GM19324 (cell line): ENCODE results near the gene NEMP2.

Experiments used
- ATAC-seq: cut with Tn5 transposase; IDR thresholded peaks from one replicate; pipeline ENCODE4 v1.9.1; 2021; ENCODE audit warnings: mild to moderate bottlenecking, moderate library complexity; ENCODE audit not compliant: unreplicated experiment, low FRiP score

NEMP2 gene

GRCh38 chr2:190534310-190535120 is at the start of gene NEMP2:
TSS of gene NEMP2 (minus strand) at chr2:190534722. CDS start at chr2:190534655, 67 bp downstream.
- ATAC-seq: peak; percentile 83

GRCh38 chr2:190583507-190584337 is 49.2 kb upstream of the NEMP2 start:
- ATAC-seq: peak; percentile 68

DNA sequence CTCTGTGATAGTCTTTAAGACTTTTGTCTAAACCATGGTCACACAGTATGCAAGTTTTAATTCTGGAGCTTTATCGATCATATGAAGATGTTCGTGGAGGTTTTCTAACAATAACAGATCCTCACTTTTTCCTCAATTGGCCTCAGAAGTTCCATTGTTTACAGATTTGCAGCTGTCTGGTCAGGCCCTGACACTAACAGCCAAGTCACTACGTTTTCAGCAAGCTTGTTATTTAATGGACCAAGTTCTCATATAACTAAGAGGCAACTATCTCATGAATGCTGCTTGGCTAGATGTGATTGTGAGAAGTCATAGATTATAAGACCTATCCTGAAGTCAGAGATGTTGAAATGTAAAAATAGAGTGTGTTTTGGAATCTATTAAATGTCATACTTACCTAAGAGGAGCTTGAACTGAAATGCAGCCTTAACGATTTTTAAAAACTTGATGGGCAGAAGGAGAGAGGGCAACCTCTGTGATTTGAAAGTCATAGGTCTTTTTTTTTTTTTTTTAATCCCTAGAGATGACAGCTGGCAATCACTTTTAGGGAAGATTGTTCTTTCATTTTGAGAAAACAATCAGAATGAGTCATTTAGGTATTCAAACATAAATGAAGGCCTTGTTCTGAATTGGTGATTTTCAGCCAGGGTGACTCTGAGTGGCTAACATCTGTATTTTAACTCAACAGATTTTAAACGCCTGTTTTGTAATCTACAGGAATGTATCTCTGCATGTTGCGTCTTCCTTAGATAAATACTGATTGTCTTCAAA is 48.4 kb upstream of the NEMP2 start:
- ATAC-seq: peak; percentile 40

DNA sequence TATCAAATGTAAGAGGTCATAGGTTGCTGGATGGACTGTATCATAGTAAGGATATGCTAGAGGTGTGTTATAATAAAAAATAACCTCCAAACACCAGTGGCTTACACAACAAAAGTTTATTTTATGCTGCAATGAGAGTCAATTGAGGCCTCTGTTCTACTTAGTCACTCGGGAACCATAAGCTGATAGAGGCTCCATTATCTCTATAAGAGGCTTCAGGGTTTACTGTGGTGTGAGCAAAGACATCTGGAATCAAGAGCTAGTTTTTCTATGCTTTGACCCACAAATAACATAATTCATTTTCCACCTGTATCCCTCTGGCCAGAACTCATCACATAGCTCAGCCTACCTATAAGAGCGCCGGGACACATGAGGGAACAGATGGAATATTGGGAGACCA is 47.5 kb upstream of the NEMP2 start:
- ATAC-seq: no peak

- no peak for ATAC-seq
Observed at GRCh38 chr2:190579915-190580846, 45.7 kb upstream of the NEMP2 start.

- ATAC-seq: no peak
Observed at GRCh38 chr2:190579058-190579410, 44.5 kb upstream of the NEMP2 start.

DNA sequence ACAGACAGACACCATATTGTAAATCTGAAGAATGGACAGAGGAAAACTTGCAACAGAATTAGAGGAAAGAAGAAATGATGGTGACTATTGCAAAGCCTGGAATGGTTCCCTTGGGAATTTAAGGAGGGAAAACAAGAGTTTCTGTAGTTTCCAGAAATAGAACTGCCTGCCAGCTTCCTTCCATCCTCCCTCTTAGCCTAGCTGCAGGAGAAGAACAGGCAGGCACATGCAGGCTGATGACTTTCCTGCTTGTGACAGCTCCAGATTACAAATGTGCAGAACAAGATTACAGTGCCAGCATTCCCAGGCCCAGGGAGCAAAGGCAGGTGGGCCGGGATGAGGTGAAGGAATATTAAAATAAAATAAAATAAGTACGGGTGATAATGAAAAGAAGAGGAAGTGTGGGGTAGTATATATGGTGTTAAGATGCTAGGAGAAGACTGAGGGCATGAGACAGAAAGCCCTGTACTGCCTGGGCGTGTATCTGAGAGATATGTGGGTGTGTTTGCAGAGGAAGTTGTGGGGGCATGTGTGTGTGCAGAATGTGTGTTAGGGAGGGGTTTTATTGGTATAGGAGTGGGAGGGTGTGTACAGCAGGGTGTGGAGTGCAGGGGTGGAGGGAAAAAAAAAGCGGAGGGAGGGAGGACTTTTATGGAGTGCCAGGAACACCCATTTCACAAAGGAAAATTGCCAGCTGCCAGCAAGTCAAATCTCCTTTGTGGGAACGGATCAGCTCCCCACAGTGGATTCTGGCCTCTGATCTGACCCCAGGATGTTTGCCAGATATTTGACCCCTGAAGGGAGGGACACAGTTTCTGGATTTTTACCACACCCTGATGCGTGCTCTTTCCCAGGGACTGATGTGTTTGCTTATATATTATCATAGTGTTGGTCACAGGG is 43.9 kb upstream of the NEMP2 start:
- no peak for ATAC-seq

DNA sequence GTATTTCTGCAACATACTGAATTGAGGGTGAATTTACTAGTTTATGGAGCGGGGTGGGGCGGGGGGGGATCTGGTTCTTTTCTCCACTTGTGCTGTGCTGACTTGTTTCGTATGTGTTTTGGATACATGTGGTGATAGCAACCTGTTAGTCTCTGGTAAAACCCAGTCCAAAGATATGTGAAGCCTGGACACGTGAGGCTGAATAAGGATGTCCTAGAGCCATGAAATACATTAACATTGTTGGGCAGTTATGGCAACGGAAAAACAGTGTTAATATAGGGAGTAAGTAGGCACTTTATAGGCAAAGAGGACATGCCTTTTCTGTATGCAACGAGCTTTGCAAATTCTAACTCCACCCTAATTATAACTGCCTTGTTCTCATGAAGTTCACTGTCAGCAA is 42.1 kb upstream of the NEMP2 start:
- no peak for ATAC-seq

DNA sequence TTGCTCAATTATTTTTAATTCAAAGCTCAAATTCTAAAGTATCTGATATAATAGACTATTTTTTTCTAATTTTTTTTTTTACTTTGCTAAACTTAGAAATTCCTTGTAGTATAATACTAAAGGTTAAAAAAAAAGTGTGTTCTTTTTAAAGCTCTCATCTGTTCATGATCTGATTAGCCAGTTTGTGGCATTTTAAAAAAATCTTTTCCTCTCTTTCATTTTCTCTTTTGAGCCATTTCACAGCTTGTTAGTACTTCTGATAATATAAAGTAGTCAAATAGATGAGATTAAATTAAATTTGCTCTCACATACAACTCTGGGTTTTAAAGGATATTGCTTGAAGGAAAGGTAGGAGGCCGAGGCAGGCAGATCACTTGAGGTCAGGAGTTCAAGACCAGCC is 40.7 kb upstream of the NEMP2 start:
- ATAC-seq: no peak

DNA sequence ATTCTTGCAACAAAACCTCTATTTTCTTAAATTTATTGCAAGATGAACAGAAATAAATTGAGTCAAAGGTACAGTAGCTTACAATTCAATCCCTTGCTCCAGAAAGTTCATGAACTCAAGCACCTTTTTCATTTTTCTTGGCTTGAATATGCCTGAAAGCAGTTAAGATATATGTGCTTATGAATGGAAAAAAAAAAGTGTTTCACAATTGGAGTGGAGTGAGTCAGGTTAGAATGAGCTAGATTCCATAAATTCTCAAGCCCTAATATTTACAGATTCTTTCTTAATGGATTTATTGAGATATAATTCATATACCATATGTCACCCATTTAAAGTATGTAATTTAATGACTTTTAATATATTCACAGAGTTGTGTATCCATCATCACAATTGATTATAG is 39.6 kb upstream of the NEMP2 start:
- ATAC-seq: no peak

GRCh38 chr2:190572246-190572645 is 37.7 kb upstream of the NEMP2 start:
- no peak for ATAC-seq

DNA sequence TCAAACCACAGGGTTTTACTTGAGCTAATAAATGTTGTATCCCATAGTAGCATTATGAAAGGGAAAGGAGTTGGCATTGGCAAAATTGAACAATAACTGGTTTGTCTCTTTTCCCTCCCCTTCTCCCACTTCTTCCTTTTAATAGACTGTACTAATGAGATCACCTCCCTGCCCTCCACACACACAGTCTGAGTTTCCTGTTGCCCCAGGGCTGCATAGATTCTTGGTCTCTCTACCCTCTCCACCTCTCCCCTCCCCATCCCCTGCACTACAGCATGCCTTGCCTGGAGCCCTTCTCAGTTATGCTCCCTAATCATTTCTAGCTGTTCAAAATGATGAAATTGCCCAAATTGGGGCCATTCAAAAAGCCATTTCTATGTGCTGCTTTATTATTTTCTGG is 37.2 kb upstream of the NEMP2 start:
- ATAC-seq: no peak

- no peak for ATAC-seq
Observed at GRCh38 chr2:190570871-190571270, 36.3 kb upstream of the NEMP2 start.

DNA sequence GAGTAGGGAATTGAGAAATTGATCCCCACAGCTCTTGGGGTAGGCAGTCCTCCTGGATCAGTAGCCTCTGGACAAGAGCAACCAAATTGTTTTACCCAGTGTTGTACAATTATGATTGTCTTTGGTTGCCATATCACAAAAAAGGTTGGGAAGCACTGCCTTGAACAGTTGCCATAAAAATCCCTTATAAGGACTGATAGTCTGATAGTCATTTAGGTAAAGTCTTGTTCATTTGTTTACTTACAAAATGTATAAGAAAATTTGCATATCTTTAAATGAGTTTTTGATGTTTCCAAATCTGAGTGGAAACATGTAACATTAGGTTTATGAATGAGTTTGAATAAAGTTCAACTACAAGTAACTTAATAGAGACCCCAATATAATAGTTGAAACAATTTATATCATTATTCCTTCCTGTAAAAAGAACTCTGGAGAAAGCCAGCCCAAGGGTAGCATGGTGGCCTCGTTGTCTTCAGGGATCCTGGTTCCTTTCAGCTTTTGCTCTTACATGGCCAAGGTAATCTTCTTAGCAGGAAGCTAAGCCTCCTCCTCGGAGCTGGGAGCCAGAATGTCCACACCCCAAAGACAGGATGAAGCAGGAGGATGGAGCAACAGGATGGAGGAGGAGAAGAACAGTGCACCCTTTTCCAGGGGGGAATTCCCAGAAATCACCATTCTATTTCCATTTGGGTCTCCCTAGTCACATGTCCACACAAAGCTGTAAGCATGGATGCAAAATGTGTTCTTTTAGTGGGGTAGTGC is 35.7 kb upstream of the NEMP2 start:
- ATAC-seq: no peak

GRCh38 chr2:190564838-190565237 is 30.3 kb upstream of the NEMP2 start:
- ATAC-seq: no peak

DNA sequence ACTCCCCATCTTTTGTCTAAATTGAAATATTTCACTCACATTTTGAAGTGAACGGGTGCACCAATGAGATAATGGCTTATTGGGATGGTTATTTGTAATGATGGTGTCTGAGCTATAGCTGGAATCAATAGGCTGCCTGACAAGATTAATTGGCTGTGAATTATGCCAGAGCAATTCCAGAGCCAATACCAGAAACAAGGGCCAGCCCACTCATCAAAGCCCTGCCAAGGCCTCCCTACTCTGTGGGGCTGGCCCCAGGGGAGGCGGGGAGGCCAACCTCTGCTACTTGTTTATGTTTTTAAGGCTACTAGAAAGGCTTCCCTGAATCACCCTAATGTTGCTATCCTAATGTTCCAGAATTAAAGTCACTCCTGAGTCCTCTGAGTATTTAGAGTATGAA is 29.1 kb upstream of the NEMP2 start:
- ATAC-seq: no peak

DNA sequence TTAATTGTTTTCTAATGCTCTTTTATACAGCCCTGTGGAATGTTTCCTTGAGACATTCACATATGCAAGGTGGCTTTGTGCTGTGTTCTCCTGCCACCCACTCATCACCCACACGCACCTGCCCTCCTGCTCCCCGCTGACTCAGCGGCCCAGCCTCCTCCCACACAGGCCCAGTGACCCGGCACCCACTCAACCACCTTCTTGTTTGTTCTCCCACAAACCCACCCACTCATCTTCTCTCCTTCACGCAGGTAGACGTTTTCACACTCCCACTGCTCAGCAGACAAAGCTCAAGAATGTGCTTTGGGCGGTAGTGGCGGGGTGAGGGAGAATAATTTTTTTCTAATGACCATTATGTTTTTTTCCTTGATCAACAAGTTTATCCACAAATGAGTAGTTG is 28.6 kb upstream of the NEMP2 start:
- no peak for ATAC-seq

DNA sequence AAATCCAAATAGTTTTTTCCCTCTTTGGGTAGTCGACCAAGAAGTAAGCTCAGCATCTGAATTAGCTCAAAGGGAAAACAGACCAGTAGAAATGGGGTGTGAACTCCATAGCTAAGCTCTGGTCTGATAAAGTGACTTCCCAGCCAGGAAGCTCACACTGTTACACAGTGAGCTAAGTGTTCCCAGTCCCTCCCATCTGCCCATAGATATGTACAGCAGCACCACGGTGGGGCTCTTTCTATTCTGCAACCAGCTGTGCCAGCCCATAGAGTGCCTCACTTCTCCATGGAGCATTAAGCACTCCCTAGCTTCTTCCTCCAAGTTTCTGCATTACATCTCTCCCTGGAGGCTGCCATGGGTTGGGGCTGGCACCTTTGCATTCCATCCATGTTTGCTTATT is 27.6 kb upstream of the NEMP2 start:
- ATAC-seq: no peak
